Nephron progenitor cell (in vitro differentiated cells): ENCODE results near the gene CCSER2.

Source experiments
- DNase-seq: peaks from one replicate; pipeline ENCODE4 v3.0.0; 2021
- H3K27ac Mint-ChIP-seq: 2 replicates; pipeline ENCODE4 v1.8.0; 2021; ENCODE audit warnings: mild to moderate bottlenecking, moderate library complexity, mixed read lengths
- H3K27me3 Mint-ChIP-seq: 2 replicates; pipeline ENCODE4 v1.8.0; 2021; ENCODE audit warnings: mild to moderate bottlenecking, low read depth, mixed read lengths; ENCODE audit not compliant: poor library complexity
- H3K36me3 Mint-ChIP-seq: 2 replicates; pipeline ENCODE4 v1.8.0; 2021; ENCODE audit warnings: low read depth, mixed read lengths
- H3K4me1 Mint-ChIP-seq: 2 replicates; pipeline ENCODE4 v1.8.0; 2021; ENCODE audit warnings: mixed read lengths
- H3K4me3 Mint-ChIP-seq: 2 replicates; pipeline ENCODE4 v1.8.0; 2021; ENCODE audit warnings: mild to moderate bottlenecking, moderate library complexity, mixed read lengths
- H3K9me3 Mint-ChIP-seq: 2 replicates; pipeline ENCODE4 v1.8.0; 2021; ENCODE audit warnings: mild to moderate bottlenecking, moderate library complexity, mixed read lengths
- CTCF ChIP-seq: fragments of 200-600 bp; sonication (generic); IDR thresholded peaks from 2 replicates; pipeline ENCODE4 v1.5.0; 2021; ENCODE audit warnings: antibody characterized with exemption

CCSER2 gene

GRCh38 chr10:84296091-84296981, 32.1 kb upstream of the CCSER2 start:
- TF ChIP-seq CTCF, result no peak
- H3K4me1 Mint-ChIP-seq, result peaks cover 6% of the 10 kb centered on the region
- no peaks in the 10 kb centered on the region for H3K36me3 Mint-ChIP-seq
- DNase-seq, result no peak
- peaks cover 3% of the 10 kb centered on the region for H3K27me3 Mint-ChIP-seq
- no peak overlapping the region for H3K27ac Mint-ChIP-seq
- no peak overlapping the region for H3K4me3 Mint-ChIP-seq
- H3K9me3 Mint-ChIP-seq, result no peaks in the 10 kb centered on the region

GRCh38 chr10:84298057-84298456, 30.3 kb upstream of the CCSER2 start:
- Mint-ChIP-seq H3K27ac (no peak overlapping the region), H3K36me3 (no peaks in the 10 kb centered on the region), H3K27me3 (peaks cover 3% of the 10 kb centered on the region), H3K4me3 (no peak overlapping the region), H3K9me3 (no peaks in the 10 kb centered on the region), H3K4me1 (peaks cover 6% of the 10 kb centered on the region)
- no peak for TF ChIP-seq CTCF
- DNase-seq, result no peak

GRCh38 chr10:84302223-84302622, 26.2 kb upstream of the CCSER2 start:
- Mint-ChIP-seq H3K4me3 (no peak overlapping the region), H3K4me1 (no peaks in the 10 kb centered on the region), H3K27ac (no peak overlapping the region), H3K36me3 (no peaks in the 10 kb centered on the region), H3K27me3 (peaks cover 6% of the 10 kb centered on the region), H3K9me3 (no peaks in the 10 kb centered on the region)
- DNase-seq, result no peak
- no peak for TF ChIP-seq CTCF

DNA sequence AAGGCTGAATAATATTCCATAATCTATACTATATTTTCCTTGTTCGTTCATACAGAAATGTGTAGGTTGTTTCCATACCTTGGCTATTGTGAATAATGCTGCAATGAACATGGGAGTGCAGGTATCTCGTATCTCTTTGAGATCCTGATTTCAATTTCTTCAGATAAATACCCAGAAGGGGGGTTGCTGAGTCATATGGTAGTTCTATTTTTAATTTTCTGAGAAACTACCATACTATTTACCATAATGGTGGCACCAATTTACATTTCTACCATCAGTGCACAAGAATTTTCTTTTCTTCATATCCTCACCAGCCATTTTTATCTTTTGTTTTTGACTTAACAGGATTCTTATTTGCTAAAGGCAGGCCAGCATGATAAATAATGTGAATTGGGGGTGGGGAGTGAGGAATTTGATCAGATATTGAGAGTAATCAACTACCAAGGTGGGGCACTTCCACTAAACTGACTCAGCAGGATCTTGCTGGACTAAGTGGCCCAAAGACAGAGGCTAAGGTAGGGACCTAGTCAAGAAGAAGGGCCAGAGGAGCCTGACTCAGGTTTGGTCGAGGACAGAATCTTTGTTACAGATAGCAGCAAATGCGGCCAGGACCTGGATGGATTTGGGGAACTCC, 21.5 kb upstream of the CCSER2 start:
- TF ChIP-seq CTCF, result no peak
- Mint-ChIP-seq H3K27ac (no peak overlapping the region), H3K4me3 (no peak overlapping the region), H3K27me3 (peaks cover 4% of the 10 kb centered on the region), H3K36me3 (no peaks in the 10 kb centered on the region), H3K4me1 (no peaks in the 10 kb centered on the region), H3K9me3 (peaks cover 3% of the 10 kb centered on the region)
- no peak for DNase-seq

GRCh38 chr10:84308021-84308420, 20.4 kb upstream of the CCSER2 start:
- no peak overlapping the region for H3K4me3 Mint-ChIP-seq
- peaks cover 4% of the 10 kb centered on the region for H3K9me3 Mint-ChIP-seq
- no peak for TF ChIP-seq CTCF

More at GRCh38 chr10:84308021-84308420, 20.4 kb upstream of the CCSER2 start:
- no peaks in the 10 kb centered on the region for H3K4me1 Mint-ChIP-seq
- H3K27me3 Mint-ChIP-seq, result peaks cover 4% of the 10 kb centered on the region
- no peaks in the 10 kb centered on the region for H3K36me3 Mint-ChIP-seq
- no peak overlapping the region for H3K27ac Mint-ChIP-seq
- DNase-seq, result no peak
